ENCODE results near the gene BRK1. TPM values are rescaled to one million over a fixed set of nuclear protein-coding genes. Genes with fewer than 3 reads are reported as not detected.

BRK1 gene
- total and polyA plus RNA-seq, 2 donors (not counting 1 experiment from before 2014, with no cell fraction given): 55.0 to 86.3 TPM

Other genes starting within 250 kb of the BRK1 start
- not detected in 2 replicates for gene CIDEC, start 235.4 kb upstream of the BRK1 start, total RNA-seq
- not detected in 2 replicates for gene CIDEC, start 235.4 kb upstream of the BRK1 start, polyA plus RNA-seq
- 25.7 and 26.2 TPM in 2 replicates for gene JAGN1, start 225.1 kb upstream of the BRK1 start, total RNA-seq
- 20.3 and 20.4 TPM in 2 replicates for gene JAGN1, start 225.1 kb upstream of the BRK1 start, polyA plus RNA-seq
- 0.34 TPM in 1 of 2 replicates, not detected in the other for gene IL17RE, start 212.8 kb upstream of the BRK1 start, total RNA-seq
- 0.37 and 0.48 TPM in 2 replicates for gene IL17RE, start 212.8 kb upstream of the BRK1 start, polyA plus RNA-seq
- 0.24 and 0.25 TPM in 2 replicates for gene IL17RC, start 198.6 kb upstream of the BRK1 start, total RNA-seq
- 0.98 and 1.2 TPM in 2 replicates for gene IL17RC, start 198.6 kb upstream of the BRK1 start, polyA plus RNA-seq
- gene CRELD1, start 181.8 kb upstream of the BRK1 start, total RNA-seq: 47.4 and 47.6 TPM in 2 replicates
- gene CRELD1, start 181.8 kb upstream of the BRK1 start, polyA plus RNA-seq: 46.0 and 46.8 TPM in 2 replicates
- 3.9 and 4.4 TPM in 2 replicates for gene PRRT3, start 163.3 kb upstream of the BRK1 start, total RNA-seq
- 1.0 and 1.7 TPM in 2 replicates for gene PRRT3, start 163.3 kb upstream of the BRK1 start, polyA plus RNA-seq
- 38.0 and 38.6 TPM in 2 replicates for gene EMC3, start 128.8 kb upstream of the BRK1 start, total RNA-seq
- 38.7 and 64.8 TPM in 2 replicates for gene EMC3, start 128.8 kb upstream of the BRK1 start, polyA plus RNA-seq
- gene FANCD2, start 89.2 kb upstream of the BRK1 start, total RNA-seq: 31.7 and 35.5 TPM in 2 replicates
- gene FANCD2, start 89.2 kb upstream of the BRK1 start, polyA plus RNA-seq: 65.8 and 98.5 TPM in 2 replicates
- gene FANCD2OS, start 7.4 kb upstream of the BRK1 start, total RNA-seq: not detected in 2 replicates
- gene FANCD2OS, start 7.4 kb upstream of the BRK1 start, polyA plus RNA-seq: not detected in 2 replicates
- 134 and 137 TPM in 2 replicates for gene VHL, start 26.1 kb downstream of the BRK1 start, total RNA-seq
- gene VHL, start 26.1 kb downstream of the BRK1 start, polyA plus RNA-seq: 31.5 and 43.6 TPM in 2 replicates
- gene IRAK2, start 49.2 kb downstream of the BRK1 start, total RNA-seq: 23.2 and 24.6 TPM in 2 replicates
- gene IRAK2, start 49.2 kb downstream of the BRK1 start, polyA plus RNA-seq: 11.7 and 11.8 TPM in 2 replicates
- 62.7 and 62.9 TPM in 2 replicates for gene TATDN2, start 132.8 kb downstream of the BRK1 start, total RNA-seq
- gene TATDN2, start 132.8 kb downstream of the BRK1 start, polyA plus RNA-seq: 24.7 and 27.1 TPM in 2 replicates
- 2.8 TPM in 2 replicates for gene GHRL, start 177.3 kb downstream of the BRK1 start, total RNA-seq
- gene GHRL, start 177.3 kb downstream of the BRK1 start, polyA plus RNA-seq: 1.5 and 3.0 TPM in 2 replicates
- gene SEC13, start 205.4 kb downstream of the BRK1 start, total RNA-seq: 67.4 and 70.8 TPM in 2 replicates
- gene SEC13, start 205.4 kb downstream of the BRK1 start, polyA plus RNA-seq: 69.7 and 78.6 TPM in 2 replicates